Measurements from ENCODE around the gene LIG3.
"Not testable (repeated sequence)": the region's sequence is repeated elsewhere in the genome, so short reads cannot be mapped to it uniquely, and the experiment has no call there.

LIG3 gene

DNA sequence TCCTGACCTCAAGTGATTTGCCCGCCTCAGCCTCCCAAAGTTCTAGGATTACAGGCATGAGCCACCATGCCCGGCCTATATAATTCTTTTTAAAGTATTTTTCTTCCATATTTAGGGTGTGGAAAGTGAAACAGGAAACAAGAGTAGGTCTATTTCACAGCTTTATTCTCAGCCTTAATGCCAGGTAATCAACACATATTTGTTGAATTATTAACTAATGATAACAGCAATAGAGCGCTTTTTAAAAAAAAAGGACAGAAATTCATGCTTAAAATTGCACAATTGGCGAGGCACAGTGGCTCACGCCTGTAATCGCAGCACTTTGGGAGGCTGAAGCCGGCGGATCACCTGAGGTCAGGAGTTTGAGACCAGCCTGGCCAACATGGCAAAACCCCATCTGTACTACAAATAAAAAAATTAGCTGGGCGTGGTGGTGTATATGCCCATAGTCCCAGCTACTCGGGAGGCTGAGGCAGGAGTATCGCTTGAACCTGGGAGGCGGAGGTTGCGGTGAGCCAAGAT is 65.2 kb downstream of the LIG3 start:
- DNase-seq: not testable (repeated sequence)

DNA sequence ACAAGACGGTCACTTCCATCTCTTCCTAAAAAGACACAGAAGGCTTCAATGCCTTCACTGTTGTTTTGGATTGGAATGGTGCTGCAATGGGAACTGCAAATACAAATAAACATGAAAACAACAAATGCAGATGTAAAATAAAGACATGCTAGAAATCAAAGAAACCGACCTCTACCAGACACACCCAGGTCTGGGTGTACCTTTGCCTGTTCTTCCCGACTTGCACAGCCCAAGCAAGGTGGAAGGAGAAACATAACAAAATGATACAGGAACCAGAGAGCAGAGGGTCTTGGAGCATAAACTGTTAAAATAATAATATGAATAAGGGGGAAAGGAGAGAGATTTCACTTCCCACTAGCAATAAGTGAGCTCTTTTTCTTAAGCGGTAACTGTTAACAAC is 65.9 kb downstream of the LIG3 start:
- DNase-seq: no peak

GRCh38 chr17:35046740-35047283 is 66.5 kb downstream of the LIG3 start:
- DNase-seq: peak in 3 of 4 experiments; percentile 5 to 24 (median 5)

- DNase-seq: no peak
Measured at GRCh38 chr17:35048685-35049379, 68.5 kb downstream of the LIG3 start.

- no peak for DNase-seq
Measured at GRCh38 chr17:35050170-35050569, 69.9 kb downstream of the LIG3 start.

- no peak for DNase-seq
Measured at GRCh38 chr17:35051183-35051578, 70.9 kb downstream of the LIG3 start.

DNA sequence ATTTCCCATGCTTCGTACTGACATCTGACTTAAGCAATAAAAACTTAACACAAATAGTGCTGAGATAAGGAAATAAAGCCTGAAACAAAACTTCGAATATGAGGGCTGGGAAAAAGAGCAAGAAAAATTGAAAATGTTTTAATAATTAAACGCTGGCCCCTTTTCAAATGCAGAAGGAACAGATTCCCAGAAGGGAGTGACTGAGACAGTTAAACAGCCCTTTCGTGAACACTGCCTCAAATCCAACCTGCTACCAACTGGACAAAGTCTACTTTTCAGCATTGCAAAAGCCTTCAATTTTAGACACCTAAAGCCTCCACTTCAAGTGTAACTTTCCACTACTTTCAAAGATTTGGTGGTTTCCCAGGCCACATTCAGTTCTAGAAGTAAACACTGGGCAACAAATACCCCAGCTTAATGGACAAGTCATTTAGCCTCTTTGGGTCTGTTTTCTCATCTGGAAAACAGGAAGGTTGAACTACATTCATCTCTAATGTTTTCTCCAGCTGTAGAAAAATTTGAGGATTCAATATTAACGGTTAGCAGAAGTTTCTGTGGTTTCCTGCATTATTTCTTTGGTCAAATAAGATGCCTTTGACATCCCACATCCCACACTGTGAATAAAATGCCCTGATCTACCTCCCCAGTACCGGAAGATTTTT is 71.4 kb downstream of the LIG3 start:
- DNase-seq: no peak

DNA sequence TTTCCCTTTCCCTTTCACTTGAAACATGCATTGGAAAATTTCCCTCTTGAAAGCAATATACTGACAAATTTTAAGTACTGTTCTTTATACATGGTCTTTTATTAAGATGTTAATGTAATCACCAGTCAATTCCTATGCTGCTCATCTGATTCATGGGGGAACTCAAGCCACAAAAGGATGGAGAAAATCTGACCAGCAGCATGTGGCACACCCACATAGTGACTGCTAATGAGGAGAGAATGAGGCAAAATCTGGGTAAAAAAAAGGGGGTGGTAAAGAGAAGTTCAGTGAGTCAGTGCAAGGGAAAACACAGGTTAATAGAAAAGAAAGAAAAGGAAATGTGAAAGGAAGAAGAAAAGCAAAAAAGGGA is 71.9 kb downstream of the LIG3 start:
- no peak for DNase-seq

GRCh38 chr17:35052780-35053179 is 72.5 kb downstream of the LIG3 start:
- DNase-seq: no peak

- DNase-seq: no peak
Measured at GRCh38 chr17:35053204-35053603, 72.9 kb downstream of the LIG3 start.

GRCh38 chr17:35056013-35056412 is 75.7 kb downstream of the LIG3 start:
- DNase-seq: no peak

- no peak for DNase-seq
Measured at GRCh38 chr17:35057332-35057915, 77.1 kb downstream of the LIG3 start.

All from activated CD4-positive, CD25-positive, alpha-beta regulatory T cell (primary cell).